Activated T-cell treated with anti-CD3 and anti-CD28 coated beads for 1 hour (primary cell): ENCODE measurements around the gene CNGA3.

Experiments used
- DNase-seq: peaks from one replicate; pipeline ENCODE4 v3.0.0-alpha.2; 2020; ENCODE audit warnings: low read depth

CNGA3 gene

DNA sequence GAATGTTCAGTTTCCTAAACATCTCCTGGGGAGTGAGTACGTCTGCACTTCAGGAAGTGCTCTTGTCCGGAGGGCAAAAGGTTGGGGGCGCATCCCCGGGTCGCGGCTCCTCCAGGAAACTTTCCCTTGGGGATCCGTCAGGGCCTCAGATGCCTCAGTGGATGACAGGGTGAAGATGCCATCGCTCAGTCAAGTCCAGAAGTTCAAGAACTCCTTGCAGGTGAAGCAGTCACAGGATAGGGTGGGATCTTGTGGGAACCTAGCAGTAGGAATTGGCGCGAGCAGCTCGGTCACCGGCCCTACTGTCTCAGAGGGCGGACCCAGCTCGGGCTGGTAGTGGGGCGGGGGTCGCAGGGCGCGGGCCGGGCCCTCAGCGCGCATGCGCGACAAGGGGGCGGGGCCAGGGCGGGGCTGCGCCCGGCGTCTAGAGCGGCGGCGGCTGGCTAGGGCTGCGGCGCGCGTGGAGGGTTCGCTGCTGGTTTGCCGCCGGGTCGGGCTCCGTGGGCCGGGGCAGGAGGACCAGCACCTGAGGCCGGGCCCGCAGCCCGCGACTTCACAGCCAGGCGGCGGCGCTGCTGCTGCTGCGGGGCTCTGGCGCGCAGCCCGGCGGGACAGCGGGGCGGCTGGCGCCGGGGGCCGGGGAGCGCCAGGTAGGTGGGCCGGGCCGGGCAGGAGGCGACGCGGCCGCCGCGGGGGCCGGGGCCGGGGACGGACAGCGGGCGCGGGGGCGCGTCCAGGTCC, 98.3 kb downstream of the CNGA3 start, which contains the start of gene INPP4A:
INPP4A (plus strand) TSS at position 423 of the 741 bp plus-strand sequence. CDS start 75,191 bp downstream, outside the sequence.
- DNase-seq: peak; percentile 72

DNA sequence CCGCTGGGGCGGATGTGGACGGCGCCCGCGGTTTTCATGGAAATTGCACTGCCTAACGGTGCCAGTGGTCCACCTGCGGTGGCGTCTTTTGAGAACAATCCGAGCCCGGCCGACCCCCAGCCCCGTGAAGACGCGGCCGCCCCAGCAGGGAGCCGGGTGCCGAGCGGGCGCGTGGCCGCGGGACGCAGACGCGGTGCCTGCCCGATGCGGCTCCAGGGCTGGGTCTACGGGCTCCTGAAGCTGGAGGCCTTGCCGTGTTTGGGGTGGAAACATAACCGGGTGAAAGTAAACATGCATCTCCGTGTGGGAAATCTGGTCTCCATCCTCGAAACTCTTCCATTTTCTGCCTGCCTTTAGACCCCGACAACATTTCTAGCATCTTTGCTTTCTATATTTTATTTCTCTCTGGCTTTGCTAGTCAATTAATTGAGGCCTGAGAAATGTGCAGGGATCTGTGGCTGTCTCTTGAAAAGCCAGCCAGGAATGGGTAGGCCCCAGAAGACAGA, 99.0 kb downstream of the CNGA3 start:
- no peak for DNase-seq

DNA sequence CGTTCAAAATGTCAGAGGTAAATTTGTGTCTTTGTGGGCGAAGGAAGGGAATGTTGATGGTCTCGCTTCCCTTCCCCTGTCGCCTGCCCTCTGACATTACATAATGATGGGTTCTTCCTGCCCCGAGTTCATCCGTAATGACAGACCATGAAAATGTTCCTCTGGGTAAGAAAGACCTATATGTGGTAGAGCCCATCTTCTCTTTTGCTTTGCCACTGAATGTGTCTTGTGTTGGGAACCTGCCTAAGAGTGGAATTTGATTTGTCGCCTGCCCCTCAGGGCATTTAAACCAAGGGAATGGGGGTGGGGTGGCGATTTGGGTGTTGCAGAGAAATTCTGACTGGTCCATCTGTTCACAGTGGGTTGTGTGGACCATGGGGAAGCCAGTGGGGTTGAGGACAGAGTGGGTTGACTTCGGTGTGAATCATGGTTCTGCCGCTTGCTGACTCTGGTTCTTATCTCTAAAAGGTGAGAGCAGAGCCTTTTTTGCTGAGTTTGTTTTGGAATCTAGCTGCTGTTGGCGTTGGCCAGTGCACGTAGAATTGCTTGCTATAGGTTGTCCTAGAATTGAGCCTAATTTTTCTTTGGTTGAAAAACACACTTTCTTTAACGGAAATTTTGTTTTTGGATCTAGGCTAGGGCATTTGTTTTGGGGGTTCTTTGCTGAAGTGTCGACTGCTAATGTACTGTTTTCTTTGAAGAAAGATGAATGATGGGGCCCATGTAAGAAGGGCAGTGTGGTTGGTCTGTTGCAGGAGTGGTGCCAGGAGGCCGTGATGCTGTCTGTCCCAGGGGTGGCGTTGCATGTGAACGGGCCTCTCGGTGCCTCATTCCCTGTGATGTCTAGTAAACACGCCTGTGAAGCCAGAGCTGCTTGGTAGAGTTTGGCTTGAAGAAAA, 99.7 kb downstream of the CNGA3 start:
- DNase-seq: no peak

DNA sequence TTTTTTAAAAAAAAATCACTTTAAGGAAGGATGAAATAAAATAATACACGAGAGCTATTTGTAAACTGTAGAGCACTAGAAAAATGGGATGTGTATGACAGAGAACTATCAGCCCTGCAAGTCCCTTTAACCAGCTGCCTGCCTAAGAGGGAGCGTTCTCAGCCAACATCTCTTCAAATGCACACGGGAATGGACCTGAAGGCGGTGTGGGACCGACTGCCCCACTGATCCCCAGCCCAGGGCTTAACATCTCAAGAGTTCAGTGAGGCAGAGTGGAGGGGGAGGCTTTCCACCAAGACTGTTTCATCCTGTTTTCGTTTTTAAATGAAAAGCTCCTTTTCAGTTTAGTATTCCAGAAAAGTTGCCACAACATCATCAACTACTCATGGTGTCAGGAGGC, 100.6 kb downstream of the CNGA3 start:
- DNase-seq: no peak
